Ectodermal cell (in vitro differentiated cells): ENCODE measurements around the gene FANCC.

ENCODE experiments used
- H3K27ac ChIP-seq: 2 replicates; pipeline ENCODE4 v1.7.0; 2013; ENCODE audit warnings: mild to moderate bottlenecking, low read depth, low read length; ENCODE audit not compliant: insufficient read depth, poor library complexity, severe bottlenecking
- H3K27me3 ChIP-seq: 2 replicates; pipeline ENCODE4 v1.7.0; 2013; ENCODE audit warnings: mild to moderate bottlenecking, low read length; ENCODE audit not compliant: insufficient read depth, control insufficient read depth, poor library complexity, severe bottlenecking
- H3K36me3 ChIP-seq: one replicate; pipeline ENCODE4 v1.7.0; 2013; ENCODE audit warnings: low read length; ENCODE audit not compliant: control insufficient read depth, insufficient read depth
- H3K4me1 ChIP-seq: one replicate; pipeline ENCODE4 v1.7.0; 2013; ENCODE audit warnings: low read length; ENCODE audit not compliant: control insufficient read depth, insufficient read depth
- H3K4me3 ChIP-seq: 2 replicates; pipeline ENCODE4 v1.7.0; 2013; ENCODE audit warnings: low read depth, low read length, control low read depth; ENCODE audit not compliant: insufficient read depth
- H3K9me3 ChIP-seq: 2 replicates; pipeline ENCODE4 v1.7.0; 2013; ENCODE audit warnings: mild to moderate bottlenecking, low read length, moderate library complexity; ENCODE audit not compliant: control insufficient read depth
- WGBS, 2 experiments: methylation state at CpG; one replicate each; pipeline ENCODE4 v1.1.7; 2013; ENCODE audit warnings: missing lambda C conversion rate in 2 of 2; 5-methylcytosine and 5-hydroxymethylcytosine counted together

FANCC gene

GRCh38 chr9:95104980-95105379, 212.5 kb downstream of the FANCC start:
- H3K9me3 ChIP-seq, result no peaks in the 10 kb centered on the region
- no peaks in the 10 kb centered on the region for H3K36me3 ChIP-seq
- H3K4me3 ChIP-seq, result no peak overlapping the region
- no peak overlapping the region for H3K27ac ChIP-seq
- H3K27me3 ChIP-seq, result no peaks in the 10 kb centered on the region
- 94 to 97% methylated on average over 12 of the region's 12 CpGs for WGBS, 2 experiments
- no peaks in the 10 kb centered on the region for H3K4me1 ChIP-seq

GRCh38 chr9:95104581-95104960, 212.9 kb downstream of the FANCC start:
- no peaks in the 10 kb centered on the region for H3K4me1 ChIP-seq
- no peaks in the 10 kb centered on the region for H3K36me3 ChIP-seq
- no peaks in the 10 kb centered on the region for H3K27me3 ChIP-seq
- no peak overlapping the region for H3K27ac ChIP-seq
- WGBS, 2 experiments, result 91 to 93% methylated on average over 8 of the region's 8 CpGs
- H3K4me3 ChIP-seq, result no peak overlapping the region
- no peaks in the 10 kb centered on the region for H3K9me3 ChIP-seq

GRCh38 chr9:95103871-95104580, 213.5 kb downstream of the FANCC start:
- 89 to 90% methylated on average over 20 of the region's 20 CpGs for WGBS, 2 experiments
- Histone ChIP-seq H3K9me3 (no peaks in the 10 kb centered on the region), H3K36me3 (no peaks in the 10 kb centered on the region), H3K4me1 (no peaks in the 10 kb centered on the region), H3K27me3 (no peaks in the 10 kb centered on the region), H3K27ac (no peak overlapping the region), H3K4me3 (no peak overlapping the region)

GRCh38 chr9:95103281-95103771, 214.2 kb downstream of the FANCC start:
- no peaks in the 10 kb centered on the region for H3K4me1 ChIP-seq
- H3K27me3 ChIP-seq, result no peaks in the 10 kb centered on the region
- H3K36me3 ChIP-seq, result no peaks in the 10 kb centered on the region
- WGBS, 2 experiments, result 84 to 85% methylated on average over 15 of the region's 15 CpGs
- H3K4me3 ChIP-seq, result no peak overlapping the region
- H3K27ac ChIP-seq, result no peak overlapping the region
- H3K9me3 ChIP-seq, result no peaks in the 10 kb centered on the region

- Histone ChIP-seq H3K27me3 (no peaks in the 10 kb centered on the region), H3K4me1 (no peaks in the 10 kb centered on the region), H3K36me3 (no peaks in the 10 kb centered on the region), H3K4me3 (no peak overlapping the region), H3K9me3 (no peaks in the 10 kb centered on the region), H3K27ac (no peak overlapping the region)
- 89 to 90% methylated on average over 18 of the region's 18 CpGs for WGBS, 2 experiments
These were observed 214.9 kb downstream of the FANCC start for GRCh38 chr9:95102572-95102971.

- Histone ChIP-seq H3K9me3 (no peaks in the 10 kb centered on the region), H3K4me1 (no peaks in the 10 kb centered on the region), H3K36me3 (no peaks in the 10 kb centered on the region), H3K27me3 (no peaks in the 10 kb centered on the region), H3K27ac (no peak overlapping the region), H3K4me3 (no peak overlapping the region)
- WGBS, 2 experiments, result 91 to 93% methylated on average over 8 of the region's 8 CpGs
These were observed 215.5 kb downstream of the FANCC start for GRCh38 chr9:95102001-95102433.

- WGBS, 2 experiments, result 95 to 96% methylated on average over 12 of the region's 12 CpGs
- no peaks in the 10 kb centered on the region for H3K36me3 ChIP-seq
- H3K4me3 ChIP-seq, result no peak overlapping the region
- H3K9me3 ChIP-seq, result no peaks in the 10 kb centered on the region
- H3K27ac ChIP-seq, result no peak overlapping the region
- H3K27me3 ChIP-seq, result no peaks in the 10 kb centered on the region
- H3K4me1 ChIP-seq, result no peaks in the 10 kb centered on the region
These were observed 216.2 kb downstream of the FANCC start for GRCh38 chr9:95101326-95101725.

GRCh38 chr9:95100071-95100627, 217.4 kb downstream of the FANCC start:
- Histone ChIP-seq H3K27me3 (no peaks in the 10 kb centered on the region), H3K36me3 (no peaks in the 10 kb centered on the region), H3K9me3 (no peaks in the 10 kb centered on the region), H3K4me3 (no peak overlapping the region), H3K27ac (no peak overlapping the region), H3K4me1 (no peaks in the 10 kb centered on the region)
- 93 to 95% methylated on average over 4 of the region's 4 CpGs for WGBS, 2 experiments

- Histone ChIP-seq H3K9me3 (no peaks in the 10 kb centered on the region), H3K27me3 (no peaks in the 10 kb centered on the region), H3K27ac (no peak overlapping the region), H3K4me3 (no peak overlapping the region), H3K36me3 (no peaks in the 10 kb centered on the region), H3K4me1 (no peaks in the 10 kb centered on the region)
- WGBS, 2 experiments, result 95 to 96% methylated on average over 24 of the region's 24 CpGs
These were observed 218.0 kb downstream of the FANCC start for GRCh38 chr9:95099321-95100070.

GRCh38 chr9:95098391-95098921, 219.1 kb downstream of the FANCC start:
- Histone ChIP-seq H3K27ac (no peak overlapping the region), H3K4me3 (no peak overlapping the region), H3K27me3 (no peaks in the 10 kb centered on the region), H3K9me3 (no peaks in the 10 kb centered on the region), H3K4me1 (no peaks in the 10 kb centered on the region), H3K36me3 (no peaks in the 10 kb centered on the region)
- WGBS, 2 experiments, result 91 to 92% methylated on average over 12 of the region's 12 CpGs
